HUES64 (cell line): ENCODE data around the gene TMEM52.
"Not testable (repeated sequence)": the region's sequence is repeated elsewhere in the genome, so short reads cannot be mapped to it uniquely, and the experiment has no call there.

Experiments
- H3K27ac ChIP-seq: 2 replicates; pipeline ENCODE4 v1.7.0; 2013; ENCODE audit warnings: low read depth, low read length, inconsistent platforms
- H3K27me3 ChIP-seq: 2 replicates; pipeline ENCODE4 v1.6.1; 2013; ENCODE audit warnings: mild to moderate bottlenecking, low read length; ENCODE audit not compliant: insufficient read depth
- H3K36me3 ChIP-seq: 2 replicates; pipeline ENCODE4 v1.6.1; 2013; ENCODE audit warnings: mild to moderate bottlenecking, low read length; ENCODE audit not compliant: insufficient read depth
- H3K4me1 ChIP-seq: 2 replicates; pipeline ENCODE4 v1.6.1; 2013; ENCODE audit warnings: mild to moderate bottlenecking, low read length, moderate library complexity; ENCODE audit not compliant: insufficient read depth
- H3K4me3 ChIP-seq: 2 replicates; pipeline ENCODE4 v1.5.1; 2013; ENCODE audit warnings: mild to moderate bottlenecking, low read length, moderate library complexity
- H3K9ac ChIP-seq: 2 replicates; pipeline ENCODE4 v1.6.1; 2013; ENCODE audit warnings: mild to moderate bottlenecking, low read depth, low read length
- H3K9me3 ChIP-seq: 2 replicates; pipeline ENCODE4 v1.6.1; 2013; ENCODE audit warnings: low read depth, low read length; ENCODE audit not compliant: insufficient read depth
- WGBS: fragments of 150-250, 120-280 bp; methylation state at CpG from one replicate; pipeline ENCODE4 v1.1.7; 2013; ENCODE audit warnings: missing lambda C conversion rate; 5-methylcytosine and 5-hydroxymethylcytosine counted together

TMEM52 gene

GRCh38 chr1:1890506-1891348 is 28.4 kb downstream of the TMEM52 start, which contains the start of gene GNB1:
TSS of gene GNB1 (minus strand) at chr1:1891087. CDS start at chr1:1825453, 65,634 bp downstream.
- peak within 1 kb of the TSS; percentile 98 for H3K4me3 ChIP-seq
- no peaks in the 10 kb centered on the region for H3K36me3 ChIP-seq
- peak within 1 kb of the TSS; percentile 91 for H3K27ac ChIP-seq
- no peaks in the 10 kb centered on the region for H3K27me3 ChIP-seq
- peak within 1 kb of the TSS; percentile 99 for H3K9ac ChIP-seq
- peaks cover 27% of the 10 kb centered on the region for H3K4me1 ChIP-seq
- H3K9me3 ChIP-seq: no peaks in the 10 kb centered on the region
- WGBS: under 1% methylated on average over 136 of the region's 137 CpGs

GRCh38 chr1:1889847-1890505 is 29.1 kb downstream of the TMEM52 start:
- Histone ChIP-seq H3K36me3 (no peaks in the 10 kb centered on the region), H3K9ac (peak overlapping the region; percentile 99), H3K9me3 (no peaks in the 10 kb centered on the region), H3K4me3 (peak overlapping the region; percentile 98), H3K4me1 (peaks cover 24% of the 10 kb centered on the region), H3K27me3 (no peaks in the 10 kb centered on the region), H3K27ac (peak overlapping the region; percentile 91)
- WGBS: under 1% methylated on average over 88 of the region's 88 CpGs

- 28% methylated on average over 9 of the region's 9 CpGs for WGBS
Observed at GRCh38 chr1:1889090-1889750, 29.9 kb downstream of the TMEM52 start.

GRCh38 chr1:1883890-1884289 is 35.2 kb downstream of the TMEM52 start:
- 90% methylated on average over 11 of the region's 11 CpGs for WGBS
- not testable (repeated sequence) for H3K36me3 ChIP-seq, H3K9me3 ChIP-seq, H3K9ac ChIP-seq, H3K27me3 ChIP-seq, H3K4me3 ChIP-seq, H3K27ac ChIP-seq
- peaks cover 15% of the 10 kb centered on the region for H3K4me1 ChIP-seq

More at GRCh38 chr1:1889090-1889750, 29.9 kb downstream of the TMEM52 start:
- H3K27ac ChIP-seq: peak overlapping the region; percentile 91
- H3K4me3 ChIP-seq: peak overlapping the region; percentile 98
- peaks cover 3% of the 10 kb centered on the region; the same call in 1 of the 2 replicates for H3K36me3 ChIP-seq
- H3K27me3 ChIP-seq: no peaks in the 10 kb centered on the region
- H3K9ac ChIP-seq: peak overlapping the region; percentile 99
- no peaks in the 10 kb centered on the region for H3K9me3 ChIP-seq
- H3K4me1 ChIP-seq: peaks cover 17% of the 10 kb centered on the region

GRCh38 chr1:1883092-1883873 is 35.8 kb downstream of the TMEM52 start:
- Histone ChIP-seq H3K27me3 (no peaks in the 10 kb centered on the region), H3K36me3 (peaks cover 7% of the 10 kb centered on the region; the same call in 1 of the 2 replicates), H3K9ac (no peak overlapping the region), H3K27ac (peak overlapping the region; percentile 34; the same call in 1 of the 2 replicates), H3K4me3 (no peak overlapping the region), H3K4me1 (peaks cover 10% of the 10 kb centered on the region; the same call in 1 of the 2 replicates), H3K9me3 (no peaks in the 10 kb centered on the region)
- WGBS: 92% methylated on average over 4 of the region's 4 CpGs

GRCh38 chr1:1881727-1882126 is 37.4 kb downstream of the TMEM52 start:
- Histone ChIP-seq H3K36me3 (peaks cover 13% of the 10 kb centered on the region), H3K9me3 (no peaks in the 10 kb centered on the region), H3K27ac (no peak overlapping the region), H3K27me3 (no peaks in the 10 kb centered on the region), H3K4me1 (peaks cover 7% of the 10 kb centered on the region; the same call in 1 of the 2 replicates), H3K4me3 (no peak overlapping the region), H3K9ac (no peak overlapping the region)
- WGBS: 96% methylated on average over 6 of the region's 6 CpGs

- Histone ChIP-seq H3K9ac (no peak overlapping the region), H3K27ac (no peak overlapping the region)
Observed at GRCh38 chr1:1880617-1881312, 38.3 kb downstream of the TMEM52 start.

GRCh38 chr1:1879942-1880341 is 39.1 kb downstream of the TMEM52 start:
- H3K36me3 ChIP-seq: peaks cover 31% of the 10 kb centered on the region
- WGBS: 96% methylated on average over 5 of the region's 5 CpGs

More at GRCh38 chr1:1880617-1881312, 38.3 kb downstream of the TMEM52 start:
- peaks cover 7% of the 10 kb centered on the region; the same call in 1 of the 2 replicates for H3K4me1 ChIP-seq
- peaks cover 23% of the 10 kb centered on the region for H3K36me3 ChIP-seq
- no peaks in the 10 kb centered on the region for H3K27me3 ChIP-seq
- no peaks in the 10 kb centered on the region for H3K9me3 ChIP-seq
- WGBS: 79% methylated on average over 13 of the region's 13 CpGs
- H3K4me3 ChIP-seq: no peak overlapping the region

GRCh38 chr1:1877865-1878436 is 41.1 kb downstream of the TMEM52 start:
- peaks cover 7% of the 10 kb centered on the region; the same call in 1 of the 2 replicates for H3K4me1 ChIP-seq
- peaks cover 43% of the 10 kb centered on the region for H3K36me3 ChIP-seq
- no peaks in the 10 kb centered on the region for H3K9me3 ChIP-seq
- H3K27ac ChIP-seq: no peak overlapping the region
- WGBS: 88% methylated on average over 5 of the region's 5 CpGs
- no peaks in the 10 kb centered on the region for H3K27me3 ChIP-seq
- no peak overlapping the region for H3K9ac ChIP-seq
- H3K4me3 ChIP-seq: no peak overlapping the region

More at GRCh38 chr1:1879942-1880341, 39.1 kb downstream of the TMEM52 start:
- Histone ChIP-seq H3K4me1 (peaks cover 7% of the 10 kb centered on the region; the same call in 1 of the 2 replicates), H3K4me3 (no peak overlapping the region), H3K9me3 (no peaks in the 10 kb centered on the region), H3K9ac (no peak overlapping the region), H3K27ac (no peak overlapping the region), H3K27me3 (no peaks in the 10 kb centered on the region)
